Activated naive CD4-positive, alpha-beta T cell treated with anti-CD3 and anti-CD28 coated beads, Interleukin-2, amount 10 ng/mL, durations not matched to agents 7 days and 5 days (primary cell): ENCODE data around the gene SPATA46.
"Not testable (repeated sequence)": the region's sequence is repeated elsewhere in the genome, so short reads cannot be mapped to it uniquely, and the experiment has no call there.

ENCODE experiments used
- CTCF ChIA-PET: fragments of 350-600 bp; sonication (Branson Sonifier 250); formaldehyde crosslinking; loops from one replicate; lab custom pipeline; 2021; ENCODE audit warnings: antibody characterized with exemption; lab: Charles Lee
- DNase-seq: peaks from one replicate; pipeline ENCODE4 v3.0.0-alpha.2; 2020
- H3K27ac Mint-ChIP-seq: one replicate; pipeline ENCODE4 v1.8.0; 2021; ENCODE audit warnings: mild to moderate bottlenecking, moderate library complexity, mixed read lengths
- H3K27me3 Mint-ChIP-seq: one replicate; pipeline ENCODE4 v1.8.0; 2021; ENCODE audit warnings: mild to moderate bottlenecking, mixed read lengths
- H3K36me3 Mint-ChIP-seq: one replicate; pipeline ENCODE4 v1.8.0; 2021; ENCODE audit warnings: mixed read lengths
- H3K4me1 Mint-ChIP-seq: one replicate; pipeline ENCODE4 v1.8.0; 2021; ENCODE audit warnings: mixed read lengths
- H3K4me3 Mint-ChIP-seq: one replicate; pipeline ENCODE4 v1.8.0; 2021; ENCODE audit warnings: mild to moderate bottlenecking, moderate library complexity, mixed read lengths
- H3K9me3 Mint-ChIP-seq: one replicate; pipeline ENCODE4 v1.8.0; 2021; ENCODE audit warnings: mixed read lengths

The SPATA46 gene

DNA sequence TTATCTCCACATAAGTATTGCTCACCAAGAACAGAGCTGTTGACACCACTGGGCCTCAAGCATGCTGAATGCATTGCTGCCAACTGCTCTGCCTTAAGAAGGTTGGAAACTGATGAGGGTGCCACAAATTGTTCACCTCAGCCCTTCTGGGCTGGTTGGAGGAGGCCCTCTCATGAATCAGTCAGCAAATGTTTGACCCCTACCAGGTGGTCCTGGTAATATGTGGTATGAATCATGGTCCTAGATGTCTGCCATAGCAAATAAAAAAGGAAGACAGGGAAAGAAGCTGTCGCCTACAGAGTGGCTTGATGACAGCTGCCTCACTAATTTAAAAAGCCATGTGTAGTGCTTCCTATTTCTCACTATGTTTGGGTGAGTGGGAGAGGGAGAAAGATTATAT is 12.2 kb downstream of the SPATA46 start:
- CTCF ChIA-PET, result no interaction called here
- no peaks in the 10 kb centered on the region for H3K36me3 Mint-ChIP-seq
- no peaks in the 10 kb centered on the region for H3K4me1 Mint-ChIP-seq
- no peak overlapping the region for H3K4me3 Mint-ChIP-seq
- peaks cover 15% of the 10 kb centered on the region for H3K27me3 Mint-ChIP-seq
- no peak overlapping the region for H3K27ac Mint-ChIP-seq
- no peak for DNase-seq
- H3K9me3 Mint-ChIP-seq, result no peaks in the 10 kb centered on the region

DNA sequence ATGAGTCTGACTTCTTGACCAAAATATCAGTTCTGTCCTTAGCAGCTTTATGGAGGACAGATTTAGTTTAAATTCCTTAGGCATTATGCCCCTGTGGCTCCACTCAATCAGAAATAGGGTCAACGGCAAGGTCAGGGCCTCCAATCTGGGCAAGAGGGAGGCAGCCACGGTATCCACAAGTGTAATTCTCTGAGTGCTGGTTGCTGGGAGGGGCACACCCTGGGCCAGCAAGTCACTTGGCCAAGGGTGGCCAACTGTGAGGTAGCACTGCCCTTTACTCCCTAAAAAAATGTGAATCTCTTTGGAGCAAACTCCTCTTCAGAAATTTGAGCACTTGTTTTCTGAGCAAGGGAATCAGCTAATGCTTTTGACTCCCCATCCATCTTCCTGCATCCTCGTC is 12.8 kb downstream of the SPATA46 start:
- Mint-ChIP-seq H3K9me3 (no peaks in the 10 kb centered on the region), H3K27me3 (peaks cover 15% of the 10 kb centered on the region), H3K4me3 (no peak overlapping the region), H3K27ac (no peak overlapping the region), H3K4me1 (no peaks in the 10 kb centered on the region), H3K36me3 (no peaks in the 10 kb centered on the region)
- CTCF ChIA-PET, result no interaction called here
- DNase-seq, result no peak

DNA sequence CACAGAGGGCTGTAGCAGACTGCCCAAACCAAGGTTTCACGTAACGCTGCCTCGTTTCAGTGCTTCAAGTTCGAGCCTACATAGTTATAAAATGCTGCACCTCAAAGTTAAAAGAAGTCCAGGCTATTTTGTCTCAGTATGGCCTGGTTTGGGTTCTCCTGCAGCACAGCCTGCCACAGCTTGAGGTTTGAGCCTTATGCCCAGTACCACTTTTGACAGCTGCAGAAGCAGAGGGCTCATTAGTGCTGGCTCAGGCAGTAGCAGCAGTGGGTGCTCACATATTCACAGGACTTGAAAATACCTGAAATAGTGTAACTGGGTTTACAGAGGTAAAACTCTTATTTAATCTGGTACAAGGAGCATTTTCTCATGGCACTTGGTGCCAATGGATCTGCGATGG is 15.3 kb downstream of the SPATA46 start:
- peaks cover 19% of the 10 kb centered on the region for H3K27me3 Mint-ChIP-seq
- CTCF ChIA-PET, result no interaction called here
- no peak overlapping the region for H3K27ac Mint-ChIP-seq
- no peak for DNase-seq
- H3K36me3 Mint-ChIP-seq, result no peaks in the 10 kb centered on the region
- H3K9me3 Mint-ChIP-seq, result no peaks in the 10 kb centered on the region
- H3K4me3 Mint-ChIP-seq, result no peak overlapping the region
- H3K4me1 Mint-ChIP-seq, result no peaks in the 10 kb centered on the region

DNA sequence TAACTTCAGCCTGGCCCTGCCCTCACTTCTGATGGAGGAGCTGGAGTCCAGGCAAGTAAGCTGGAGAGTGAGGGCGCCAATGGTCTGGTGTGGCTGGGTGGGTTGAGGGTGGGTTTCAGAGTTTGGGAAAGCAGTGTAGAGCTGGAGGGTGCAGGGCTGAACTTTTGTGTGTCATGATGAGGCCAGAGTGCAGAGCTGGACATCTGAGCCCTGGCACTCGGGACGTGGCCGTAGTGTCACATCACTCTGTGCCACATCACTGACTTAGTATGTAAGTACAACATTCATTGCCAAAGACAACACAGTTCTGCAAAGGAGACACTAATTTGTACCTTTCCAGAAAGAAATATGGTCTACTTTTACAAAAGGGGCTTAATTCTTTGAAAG is 15.8 kb downstream of the SPATA46 start:
- no peak overlapping the region for H3K27ac Mint-ChIP-seq
- CTCF ChIA-PET, result no interaction called here
- peaks cover 19% of the 10 kb centered on the region for H3K27me3 Mint-ChIP-seq
- no peak overlapping the region for H3K4me3 Mint-ChIP-seq
- H3K9me3 Mint-ChIP-seq, result no peaks in the 10 kb centered on the region
- no peaks in the 10 kb centered on the region for H3K36me3 Mint-ChIP-seq
- H3K4me1 Mint-ChIP-seq, result no peaks in the 10 kb centered on the region
- DNase-seq, result no peak

DNA sequence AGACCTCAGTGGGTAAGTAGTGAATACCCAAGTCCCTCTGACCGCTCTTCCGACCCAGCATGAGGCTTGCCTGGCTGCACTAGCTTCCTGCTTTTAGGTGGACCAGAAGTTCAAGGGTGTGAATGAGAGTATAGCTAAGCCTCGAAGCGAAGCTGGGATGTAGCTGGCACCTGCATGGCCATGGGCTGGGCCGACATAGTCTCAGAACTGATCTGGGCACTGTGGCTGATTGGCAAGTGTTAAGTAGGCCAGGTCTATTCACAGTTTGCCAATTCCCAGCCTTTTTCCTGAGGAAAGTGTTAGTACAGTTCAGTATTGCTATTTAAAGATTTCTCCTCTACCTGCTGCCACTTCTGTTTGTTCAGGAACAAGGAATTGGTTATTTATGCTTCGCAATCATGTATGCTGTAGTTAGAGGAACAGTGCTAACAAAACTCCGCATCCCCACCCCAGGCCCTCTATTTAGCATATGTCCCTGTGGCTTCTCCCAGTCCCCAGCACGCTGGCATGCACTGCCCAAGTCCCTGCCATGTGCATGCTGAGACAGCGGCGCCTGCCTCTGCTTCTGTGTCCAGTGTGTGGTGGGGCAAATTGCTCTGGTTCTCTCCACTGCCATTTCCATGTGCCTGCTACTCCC is 16.3 kb downstream of the SPATA46 start:
- no peak overlapping the region for H3K27ac Mint-ChIP-seq
- CTCF ChIA-PET, result no interaction called here
- no peaks in the 10 kb centered on the region for H3K36me3 Mint-ChIP-seq
- no peaks in the 10 kb centered on the region for H3K4me1 Mint-ChIP-seq
- peaks cover 18% of the 10 kb centered on the region for H3K27me3 Mint-ChIP-seq
- H3K9me3 Mint-ChIP-seq, result no peaks in the 10 kb centered on the region
- DNase-seq, result no peak
- H3K4me3 Mint-ChIP-seq, result no peak overlapping the region

DNA sequence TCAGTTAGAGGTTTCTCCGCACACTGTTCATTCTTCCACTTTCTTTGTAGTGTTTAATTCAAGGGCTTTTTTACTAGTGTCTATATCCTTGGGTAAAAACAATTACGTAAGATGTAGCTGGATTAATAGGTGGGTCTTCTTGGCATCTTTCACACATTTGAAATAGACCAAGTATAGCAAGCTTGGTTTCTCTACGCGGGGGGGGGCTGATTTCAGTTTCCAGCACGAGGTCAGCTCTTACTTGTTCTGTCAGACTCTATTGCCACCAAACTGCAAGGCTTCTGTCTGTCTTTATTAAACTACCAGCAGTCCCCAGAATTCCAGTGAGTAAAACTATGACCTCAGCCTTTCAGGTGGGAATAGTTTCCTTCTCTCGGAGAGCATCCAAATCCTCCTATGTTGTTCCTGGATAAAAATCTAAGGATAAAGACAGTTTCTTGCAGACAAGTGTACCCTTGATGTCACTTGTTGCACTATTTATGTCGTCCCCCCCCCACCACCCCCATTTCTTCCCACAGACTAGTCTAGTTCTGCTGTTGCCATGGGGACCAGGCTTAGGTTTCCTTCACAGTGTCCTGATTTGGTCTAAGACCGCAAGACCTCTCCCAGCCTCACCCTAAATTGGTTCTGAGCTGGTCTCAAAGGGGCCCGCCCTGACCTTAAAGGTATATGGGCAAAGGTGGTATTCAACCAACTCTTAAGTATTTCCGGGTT is 17.0 kb downstream of the SPATA46 start:
- H3K9me3 Mint-ChIP-seq, result no peaks in the 10 kb centered on the region
- CTCF ChIA-PET, result no interaction called here
- H3K4me3 Mint-ChIP-seq, result no peak overlapping the region
- H3K27me3 Mint-ChIP-seq, result peaks cover 18% of the 10 kb centered on the region
- no peak for DNase-seq
- H3K4me1 Mint-ChIP-seq, result no peaks in the 10 kb centered on the region
- no peaks in the 10 kb centered on the region for H3K36me3 Mint-ChIP-seq
- no peak overlapping the region for H3K27ac Mint-ChIP-seq

DNA sequence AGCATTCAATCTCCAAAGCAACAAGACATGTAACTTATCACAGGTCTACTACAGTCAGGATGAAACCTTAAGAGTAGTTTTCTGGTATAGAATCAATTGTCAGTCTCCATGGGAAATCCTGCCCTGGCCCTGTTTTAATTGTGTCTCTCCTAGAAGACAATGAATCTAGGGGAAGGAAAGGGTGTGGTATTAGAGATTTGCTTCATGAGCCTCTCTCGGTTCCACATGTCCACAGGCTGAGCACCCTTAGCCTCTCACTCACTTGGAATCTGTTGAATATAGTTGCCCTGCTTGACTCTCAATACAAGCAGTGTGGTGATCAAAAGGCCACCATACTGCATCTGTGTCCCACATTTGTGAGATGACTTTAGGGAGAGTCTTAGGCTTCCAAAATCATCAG is 17.7 kb downstream of the SPATA46 start:
- CTCF ChIA-PET, result no interaction called here
- H3K27ac Mint-ChIP-seq, result no peak overlapping the region
- peaks cover 14% of the 10 kb centered on the region for H3K27me3 Mint-ChIP-seq
- no peak overlapping the region for H3K4me3 Mint-ChIP-seq
- H3K4me1 Mint-ChIP-seq, result no peaks in the 10 kb centered on the region
- no peaks in the 10 kb centered on the region for H3K36me3 Mint-ChIP-seq
- no peak for DNase-seq
- H3K9me3 Mint-ChIP-seq, result no peaks in the 10 kb centered on the region

DNA sequence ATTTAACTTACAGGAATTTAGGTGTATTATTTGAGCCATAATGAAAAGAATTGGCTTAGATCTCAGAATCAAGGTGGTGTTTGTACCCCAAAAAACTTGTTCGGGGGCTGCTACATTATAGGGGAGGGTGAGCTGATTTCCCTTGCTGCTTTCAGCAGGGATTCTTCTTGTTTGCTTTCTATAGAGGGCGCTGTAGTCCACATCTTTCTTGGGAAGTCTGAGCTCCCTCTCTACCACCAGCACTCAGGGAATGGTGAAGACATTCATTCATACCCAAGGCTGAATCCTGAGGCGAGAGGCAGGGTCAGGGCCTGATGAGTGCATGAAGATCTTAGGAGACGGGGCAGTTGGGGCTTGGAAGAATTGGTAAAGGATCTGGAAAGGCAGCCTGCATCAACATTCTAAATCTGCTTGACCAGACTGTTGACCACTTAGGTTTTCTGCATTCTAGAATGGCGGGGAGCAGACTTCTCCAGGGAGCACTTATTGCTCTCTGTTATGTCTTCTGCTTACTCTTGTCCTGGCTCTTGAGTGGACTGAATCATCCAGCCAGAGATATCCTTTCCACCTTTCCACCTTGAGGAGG is 18.9 kb downstream of the SPATA46 start:
- no peak for DNase-seq
- Mint-ChIP-seq H3K9me3 (no peaks in the 10 kb centered on the region), H3K4me3 (no peak overlapping the region), H3K4me1 (no peaks in the 10 kb centered on the region), H3K27ac (no peak overlapping the region), H3K36me3 (no peaks in the 10 kb centered on the region), H3K27me3 (peaks cover 9% of the 10 kb centered on the region)
- CTCF ChIA-PET, result interaction anchor here (0.8 to 2.4 kb wide), 5 partner anchors 10 to 291 kb away, joined by 3 to 5 read pairs (median 3); partner anchors contain the start of gene C1orf226

DNA sequence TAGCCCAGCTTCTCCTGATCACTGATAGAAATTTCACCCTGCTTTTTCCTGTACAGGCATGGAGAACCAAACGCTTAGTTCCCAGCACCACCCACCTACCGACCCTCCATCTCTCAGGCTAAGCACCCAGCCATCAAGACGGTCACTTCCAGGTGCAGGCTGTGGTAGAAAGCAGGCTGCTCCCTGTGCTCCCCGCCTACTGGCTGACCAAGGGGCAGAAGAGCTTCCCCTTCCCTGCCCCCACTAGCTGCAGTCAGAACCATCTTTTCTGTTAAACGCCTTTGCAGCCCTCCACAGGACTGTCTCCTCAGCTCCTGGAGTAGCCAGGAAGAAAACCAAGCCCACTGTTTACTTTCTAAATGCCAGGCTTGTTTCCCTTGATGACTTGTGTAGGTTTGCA is 23.0 kb downstream of the SPATA46 start:
- Mint-ChIP-seq H3K27ac (no peak overlapping the region), H3K27me3 (peaks cover 15% of the 10 kb centered on the region), H3K4me1 (no peaks in the 10 kb centered on the region), H3K9me3 (no peaks in the 10 kb centered on the region), H3K4me3 (no peak overlapping the region), H3K36me3 (no peaks in the 10 kb centered on the region)
- CTCF ChIA-PET, result interaction anchor here (0.7 kb wide), 1 partner anchor 512 kb away, joined by 3 read pairs; no protein-coding TSS in a partner anchor
- DNase-seq, result no peak

DNA sequence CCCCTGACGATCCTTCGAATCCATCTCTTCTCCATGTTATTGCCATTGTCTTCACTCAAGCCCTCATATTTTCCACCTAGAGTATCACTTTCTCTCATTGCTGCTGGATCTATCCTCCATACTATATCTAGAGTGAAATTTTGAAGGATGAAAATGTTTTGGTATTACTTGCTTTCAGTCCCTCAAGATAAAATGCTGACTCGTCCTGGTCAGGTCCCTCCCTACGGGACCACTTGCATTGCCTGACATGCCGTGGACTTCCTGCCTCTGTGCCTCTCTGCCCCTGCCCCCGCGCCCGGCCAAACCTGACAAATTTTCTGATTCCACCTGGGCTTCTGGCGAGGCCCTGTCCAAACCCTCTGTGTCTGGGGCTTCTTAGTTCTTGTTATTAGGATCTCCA is 23.6 kb downstream of the SPATA46 start:
- H3K27ac Mint-ChIP-seq, result no peak overlapping the region
- H3K27me3 Mint-ChIP-seq, result peaks cover 15% of the 10 kb centered on the region
- CTCF ChIA-PET, result no interaction called here
- DNase-seq, result no peak
- no peak overlapping the region for H3K4me3 Mint-ChIP-seq
- H3K36me3 Mint-ChIP-seq, result no peaks in the 10 kb centered on the region
- no peaks in the 10 kb centered on the region for H3K4me1 Mint-ChIP-seq
- H3K9me3 Mint-ChIP-seq, result no peaks in the 10 kb centered on the region

DNA sequence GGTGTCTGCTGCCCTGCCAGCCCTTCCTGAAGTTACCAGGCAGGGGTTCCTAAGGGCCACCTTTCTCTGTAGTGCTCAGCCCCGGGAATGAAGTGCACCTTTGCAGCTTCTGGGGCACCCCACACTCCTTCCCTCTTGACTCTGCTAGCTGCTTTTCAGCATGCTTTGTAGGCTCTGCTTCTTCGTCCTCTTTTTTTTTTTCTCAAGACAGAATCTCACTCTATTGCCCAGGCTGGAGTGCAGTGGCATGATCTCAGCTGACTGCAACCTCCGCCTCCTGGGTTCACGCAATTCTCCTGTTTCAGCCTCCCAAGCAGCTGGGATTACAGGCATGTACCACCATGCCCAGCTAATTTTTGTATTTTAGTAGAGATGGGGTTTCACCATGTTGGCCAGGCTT is 24.8 kb downstream of the SPATA46 start:
- DNase-seq, CTCF ChIA-PET: not testable (repeated sequence)

DNA sequence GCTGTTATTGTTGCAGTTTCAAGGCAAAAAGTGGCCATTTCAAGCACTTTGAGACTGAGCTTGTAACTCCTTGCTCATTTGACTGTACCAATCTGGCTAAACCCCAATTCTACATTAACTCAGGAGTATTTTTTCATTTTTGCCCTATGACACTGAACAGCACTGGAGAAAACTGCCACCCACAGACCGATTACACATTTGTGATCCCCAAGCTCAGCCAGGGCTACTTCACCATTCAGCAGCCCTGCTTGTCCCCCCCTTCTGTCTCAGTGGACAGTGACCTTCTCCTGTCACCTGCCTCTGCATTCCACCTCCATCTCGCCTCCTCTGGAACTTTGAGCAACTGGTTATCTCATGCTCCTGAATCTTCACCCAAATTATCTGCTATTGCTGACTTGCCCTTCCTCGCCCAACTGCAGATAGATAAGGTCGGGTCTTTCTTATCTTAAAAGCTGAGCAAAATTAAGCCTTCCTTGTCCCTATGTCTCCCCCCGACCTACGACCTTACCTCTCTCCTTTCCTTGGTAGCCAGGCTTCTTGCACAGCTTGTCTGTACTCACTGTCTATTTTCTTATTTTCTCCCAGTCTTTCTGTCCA is 25.3 kb downstream of the SPATA46 start:
- Mint-ChIP-seq H3K4me3 (no peak overlapping the region), H3K27ac (no peak overlapping the region), H3K36me3 (no peaks in the 10 kb centered on the region), H3K9me3 (no peaks in the 10 kb centered on the region), H3K27me3 (peaks cover 11% of the 10 kb centered on the region), H3K4me1 (no peaks in the 10 kb centered on the region)
- CTCF ChIA-PET, result no interaction called here
- DNase-seq, result no peak

More for the DNA sequence above, 24.8 kb downstream of the SPATA46 start:
- H3K4me3 Mint-ChIP-seq, H3K9me3 Mint-ChIP-seq, H3K4me1 Mint-ChIP-seq, H3K36me3 Mint-ChIP-seq, H3K27ac Mint-ChIP-seq: not testable (repeated sequence)
- peaks cover 13% of the 10 kb centered on the region for H3K27me3 Mint-ChIP-seq

DNA sequence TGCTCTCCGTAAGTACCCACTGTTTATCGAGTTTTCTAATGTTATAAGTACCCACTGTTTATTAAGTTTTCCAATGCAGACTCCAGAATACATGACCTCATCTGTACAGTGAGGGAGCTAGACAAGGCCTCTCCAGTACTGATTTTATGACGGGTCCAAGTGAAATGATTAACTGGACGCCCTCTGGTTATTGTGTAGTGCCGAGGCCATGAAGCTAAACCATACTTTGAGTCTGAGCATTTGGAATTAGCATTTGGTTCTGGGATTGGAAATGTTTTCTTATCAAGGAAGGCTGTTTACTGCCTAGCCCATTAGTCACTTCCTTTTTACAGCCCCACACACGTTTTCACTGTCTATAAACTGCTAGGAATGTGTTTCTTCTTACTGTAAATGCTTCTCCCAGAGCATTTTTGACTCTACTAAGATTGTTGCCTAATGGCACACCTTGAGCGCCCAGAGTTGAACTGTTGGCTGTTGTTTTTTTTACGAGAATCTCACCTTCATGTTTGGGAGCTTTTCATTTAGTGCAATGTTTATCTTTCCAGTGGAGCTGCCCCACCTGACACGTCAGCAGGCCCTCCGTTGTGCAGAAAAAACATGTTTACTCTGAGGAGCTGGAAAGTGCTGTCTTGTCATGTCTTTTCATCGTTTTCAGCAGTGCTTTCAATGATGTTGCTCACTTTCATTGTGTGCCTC is 26.9 kb downstream of the SPATA46 start:
- no peak overlapping the region for H3K4me3 Mint-ChIP-seq
- no peaks in the 10 kb centered on the region for H3K4me1 Mint-ChIP-seq
- no peaks in the 10 kb centered on the region for H3K36me3 Mint-ChIP-seq
- DNase-seq, result no peak
- H3K9me3 Mint-ChIP-seq, result no peaks in the 10 kb centered on the region
- CTCF ChIA-PET, result no interaction called here
- H3K27me3 Mint-ChIP-seq, result peaks cover 6% of the 10 kb centered on the region
- no peak overlapping the region for H3K27ac Mint-ChIP-seq

DNA sequence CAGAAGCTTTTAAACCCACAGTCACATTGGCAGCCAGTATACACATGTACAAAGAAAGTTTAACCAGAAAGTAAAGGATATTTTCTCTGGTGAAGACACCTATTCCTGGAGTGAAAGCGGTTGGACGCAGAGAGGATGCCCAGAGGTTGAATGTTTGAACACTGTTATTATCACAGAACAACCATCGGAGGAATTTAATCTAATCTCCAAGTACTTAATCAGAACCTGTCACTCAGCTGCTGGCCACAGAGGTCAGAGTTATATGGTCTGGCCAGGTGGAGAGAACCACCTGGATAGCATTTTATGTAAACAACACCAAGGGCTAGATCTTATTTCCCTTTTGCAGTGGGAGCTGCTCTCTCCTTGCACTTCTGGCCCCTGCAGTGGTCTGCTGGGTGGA is 29.4 kb downstream of the SPATA46 start:
- H3K27me3 Mint-ChIP-seq, result peaks cover 10% of the 10 kb centered on the region
- CTCF ChIA-PET, result interaction anchor here (1.1 kb wide), 1 partner anchor 9 kb away, joined by 5 read pairs; no protein-coding TSS in a partner anchor
- no peak overlapping the region for H3K4me3 Mint-ChIP-seq

More for the DNA sequence above, 29.4 kb downstream of the SPATA46 start:
- DNase-seq, result no peak
- Mint-ChIP-seq H3K4me1 (no peaks in the 10 kb centered on the region), H3K27ac (no peak overlapping the region), H3K36me3 (no peaks in the 10 kb centered on the region), H3K9me3 (no peaks in the 10 kb centered on the region)
